NCI-H748 treated with DMSO at 0.1 percent for 48 hours (cell line): ENCODE results near the gene UCMA.
"Not testable (repeated sequence)": the region's sequence is repeated elsewhere in the genome, so short reads cannot be mapped to it uniquely, and the experiment has no call there.

ENCODE experiments used
- DNase-seq: peaks from one replicate; lab custom pipeline; 2025; lab: John Stamatoyannopoulos, UW

The UCMA gene, protein sequence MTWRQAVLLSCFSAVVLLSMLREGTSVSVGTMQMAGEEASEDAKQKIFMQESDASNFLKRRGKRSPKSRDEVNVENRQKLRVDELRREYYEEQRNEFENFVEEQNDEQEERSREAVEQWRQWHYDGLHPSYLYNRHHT

DNA sequence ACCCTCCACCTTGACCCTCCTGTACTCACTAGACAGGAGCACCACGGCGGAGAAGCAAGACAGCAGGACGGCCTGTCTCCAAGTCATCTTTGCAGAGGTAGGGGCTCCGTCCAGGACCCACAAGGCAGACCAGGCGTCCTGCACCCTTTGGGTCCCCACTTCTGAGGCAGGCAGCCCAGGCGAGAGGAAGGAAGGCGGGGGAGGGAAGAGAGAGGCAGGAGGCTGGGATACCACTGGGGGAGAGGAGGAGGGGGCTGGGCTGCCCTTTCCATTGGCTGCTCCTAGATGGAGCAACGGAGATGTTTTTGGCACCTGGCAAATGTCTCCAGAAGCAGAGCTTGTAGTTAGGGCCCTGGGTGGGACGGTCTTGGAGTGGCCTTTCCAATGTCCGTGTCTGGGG is at the start of gene UCMA:
UCMA (minus strand) TSS at position 203 of the 400 bp plus-strand sequence; CDS start at position 87, 116 bp downstream.
- no peak for DNase-seq

DNA sequence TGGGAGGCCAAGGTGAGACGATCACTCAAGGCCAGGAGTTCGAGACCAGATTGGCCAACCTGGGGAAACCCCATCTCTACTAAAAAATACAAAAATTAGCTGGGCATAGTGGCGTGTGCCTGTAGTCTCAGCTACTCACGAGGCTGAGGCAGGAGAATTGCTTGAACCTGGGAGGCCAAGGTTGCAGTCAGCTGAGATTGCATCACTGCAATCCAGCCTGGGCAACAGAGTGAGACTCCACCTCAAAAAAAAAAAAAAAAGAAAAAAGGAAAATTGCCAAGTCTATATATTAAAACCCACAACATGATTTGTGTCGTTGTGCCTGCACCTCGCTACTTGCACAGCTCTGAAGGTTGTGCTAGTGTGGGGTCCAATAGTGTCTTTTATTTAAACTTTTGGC is 48.2 kb upstream of the UCMA start:
- DNase-seq: not testable (repeated sequence)

DNA sequence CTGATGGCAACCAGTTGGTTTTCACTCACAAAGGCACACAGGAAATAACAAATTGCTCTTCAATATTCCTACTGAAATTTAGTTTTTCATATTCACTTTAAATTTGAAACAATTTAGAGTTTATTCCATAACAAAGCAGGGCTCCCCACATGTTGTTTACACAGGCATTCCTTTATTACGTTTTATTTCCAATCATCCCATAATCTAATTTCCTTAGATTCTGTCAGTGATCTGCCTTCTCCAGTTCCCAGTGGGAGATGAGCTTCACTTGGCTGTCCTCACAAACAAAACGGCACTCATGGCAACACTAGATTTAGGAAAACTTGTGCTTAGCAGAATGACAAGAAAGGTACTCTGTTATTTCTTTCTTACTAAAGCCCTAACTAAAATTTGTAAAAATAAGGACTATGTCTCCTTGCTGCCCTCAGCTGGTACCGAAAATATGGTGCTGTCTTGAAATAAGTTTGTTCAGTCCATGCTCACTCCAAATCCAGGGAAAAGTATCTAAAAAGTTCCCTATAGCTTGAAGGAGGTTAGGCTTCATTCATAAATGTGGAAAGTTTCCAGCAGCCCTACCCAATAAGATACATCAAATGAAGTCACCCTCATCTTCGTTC is 42.7 kb upstream of the UCMA start:
- DNase-seq: no peak

DNA sequence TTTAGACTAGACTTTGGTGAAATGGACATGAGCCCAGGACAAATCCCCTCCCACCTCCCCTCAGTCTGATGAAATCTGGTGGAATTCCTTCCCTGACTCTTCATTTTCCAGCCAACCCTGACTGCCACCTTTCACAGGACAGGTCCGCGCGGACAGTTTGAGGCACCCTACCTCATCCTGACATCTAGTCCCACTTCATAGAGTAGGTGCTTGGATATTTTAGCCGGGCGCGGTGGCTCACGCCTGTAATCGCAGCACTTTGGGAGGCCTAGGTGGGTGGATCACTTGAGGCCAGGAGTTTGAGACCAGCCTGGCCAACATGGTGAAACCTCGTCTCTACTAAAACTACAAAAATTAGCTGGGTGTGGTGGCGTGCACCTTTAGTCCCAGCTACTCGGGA is 42.0 kb upstream of the UCMA start:
- not testable (repeated sequence) for DNase-seq

DNA sequence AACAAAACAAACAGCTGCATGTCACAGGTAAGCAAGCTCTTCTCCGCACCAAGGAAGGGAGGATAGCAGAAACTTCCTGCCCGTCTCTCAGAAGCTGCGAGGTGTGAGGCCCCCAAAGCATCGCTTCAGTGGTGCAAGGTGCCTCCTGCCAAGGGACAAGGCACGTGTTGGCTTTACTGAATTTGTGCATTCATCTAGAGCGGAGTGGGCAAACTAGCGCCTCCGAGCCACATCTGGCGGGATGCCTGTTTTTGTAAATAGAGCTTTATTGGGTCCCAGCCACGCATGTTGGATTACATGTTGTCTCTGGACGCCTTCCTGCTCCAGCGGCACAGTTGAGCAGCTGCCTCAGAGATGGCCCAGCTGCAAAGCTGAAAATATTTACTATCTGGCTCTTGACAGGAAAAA is 38.0 kb upstream of the UCMA start:
- DNase-seq: no peak

DNA sequence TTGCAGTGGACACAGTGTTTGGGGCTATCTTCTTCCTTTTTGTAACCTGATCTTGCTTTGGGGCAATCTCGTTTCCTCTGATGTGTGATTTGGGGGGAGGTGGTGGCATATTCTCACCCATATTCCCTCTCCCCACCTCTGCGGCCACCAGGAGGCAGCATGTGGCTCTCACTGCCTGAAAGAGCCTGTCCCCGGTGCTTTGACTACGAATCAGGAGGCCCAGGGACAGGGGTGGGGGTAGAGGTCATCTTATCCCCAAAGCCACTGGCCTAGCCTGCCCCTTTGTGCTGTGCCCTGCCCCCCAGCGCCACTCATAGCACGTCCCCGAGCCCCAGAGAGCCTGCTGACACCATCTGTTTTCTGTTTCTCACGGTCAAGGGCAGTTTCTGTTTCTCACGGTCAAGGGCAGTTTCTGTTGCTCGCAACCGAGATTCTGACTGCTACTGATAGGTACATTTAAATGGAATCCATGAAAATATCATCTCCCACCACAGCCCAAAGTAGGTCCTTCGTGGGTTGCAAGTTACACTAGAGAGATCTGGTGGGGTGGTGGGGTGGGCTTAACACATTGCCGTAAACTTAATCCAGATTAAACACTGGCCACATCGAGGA is 37.5 kb upstream of the UCMA start:
- DNase-seq: no peak

DNA sequence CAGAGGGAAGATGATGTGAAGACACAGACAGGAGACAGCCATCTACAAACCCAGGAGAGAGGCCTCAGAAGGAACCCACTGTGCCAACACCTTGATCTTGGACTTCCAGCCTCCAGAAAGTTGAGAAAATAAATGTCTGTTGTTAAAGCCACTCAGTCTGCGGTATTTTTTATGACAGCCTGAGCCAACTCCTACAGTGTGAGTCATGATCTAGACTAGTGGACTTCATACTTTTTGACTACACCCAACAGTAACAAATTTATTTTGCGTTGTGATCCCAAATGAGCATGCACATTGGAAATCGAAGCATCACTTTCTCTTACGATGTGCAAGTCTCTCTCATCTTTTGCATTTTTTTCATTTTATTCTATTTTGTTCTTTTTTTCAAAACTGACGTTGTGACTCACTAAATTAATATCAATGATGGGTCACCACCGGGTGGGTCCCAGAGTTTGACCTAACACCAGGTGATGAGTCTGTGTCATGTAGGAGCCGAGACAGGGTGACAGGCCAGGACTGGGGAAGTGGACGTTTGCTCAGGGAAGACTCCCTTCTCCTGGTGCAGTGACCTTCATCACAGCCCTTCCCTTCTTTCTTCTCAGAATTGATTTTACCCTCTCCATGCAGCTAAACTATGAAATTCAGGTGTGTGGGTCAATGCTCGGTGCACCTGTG is 36.8 kb upstream of the UCMA start:
- no peak for DNase-seq

DNA sequence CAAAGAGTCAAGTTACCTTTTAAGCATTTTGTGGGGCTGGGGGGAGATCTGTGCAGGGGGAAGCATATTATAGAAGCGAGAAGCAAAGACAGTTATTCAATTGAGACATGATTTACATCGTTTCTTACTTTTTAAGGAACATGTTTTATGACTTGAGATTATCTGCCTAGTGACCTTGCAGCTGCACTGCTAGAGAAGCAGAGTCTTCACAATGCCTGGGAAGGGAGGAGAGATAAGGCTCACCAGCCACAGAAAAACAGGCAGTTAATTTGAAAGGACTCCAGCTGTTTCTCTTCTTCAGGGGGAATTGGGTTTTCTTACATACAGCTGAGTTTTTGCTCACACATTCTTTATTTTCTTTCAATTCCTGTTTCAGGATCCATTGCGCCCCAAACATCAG is 34.7 kb upstream of the UCMA start:
- DNase-seq: no peak

DNA sequence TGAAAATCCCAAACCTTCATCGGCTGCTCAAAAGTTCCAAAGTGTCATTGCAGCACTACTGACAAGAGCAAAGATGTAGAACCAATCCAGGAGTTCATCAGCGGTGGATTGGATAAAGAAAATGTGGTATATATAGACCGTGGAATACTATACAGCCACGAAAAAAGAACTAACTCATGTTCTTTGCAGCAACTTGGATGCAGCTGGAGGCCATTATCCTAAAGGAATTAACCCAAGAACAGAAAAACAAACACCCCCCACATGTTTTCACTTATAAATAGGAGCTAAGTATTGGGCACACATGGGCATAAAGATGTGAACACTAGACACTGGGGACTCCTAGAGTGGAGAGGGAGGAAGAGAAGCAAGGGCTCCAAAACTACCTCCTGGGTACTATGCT is 34.1 kb upstream of the UCMA start:
- no peak for DNase-seq

DNA sequence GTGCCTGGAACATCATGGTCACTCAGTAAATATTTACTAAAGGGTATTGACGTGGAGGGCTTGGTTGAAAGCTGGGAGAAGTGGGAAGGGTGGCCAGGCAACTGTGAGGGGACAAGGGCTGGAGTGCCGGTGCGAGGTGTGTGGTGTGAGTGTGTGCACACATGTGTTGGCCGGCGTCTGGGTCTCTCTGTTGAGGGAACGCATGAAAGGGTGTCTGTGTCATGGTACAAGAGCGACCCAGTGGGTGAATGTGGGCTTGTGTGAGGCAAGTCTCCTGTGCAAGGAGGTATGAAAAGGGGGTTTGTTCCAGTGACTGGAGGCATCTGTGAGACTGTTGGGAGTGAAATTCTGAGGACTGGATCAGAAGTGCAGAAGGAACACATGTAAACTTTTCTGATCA is 29.4 kb upstream of the UCMA start:
- DNase-seq: no peak

DNA sequence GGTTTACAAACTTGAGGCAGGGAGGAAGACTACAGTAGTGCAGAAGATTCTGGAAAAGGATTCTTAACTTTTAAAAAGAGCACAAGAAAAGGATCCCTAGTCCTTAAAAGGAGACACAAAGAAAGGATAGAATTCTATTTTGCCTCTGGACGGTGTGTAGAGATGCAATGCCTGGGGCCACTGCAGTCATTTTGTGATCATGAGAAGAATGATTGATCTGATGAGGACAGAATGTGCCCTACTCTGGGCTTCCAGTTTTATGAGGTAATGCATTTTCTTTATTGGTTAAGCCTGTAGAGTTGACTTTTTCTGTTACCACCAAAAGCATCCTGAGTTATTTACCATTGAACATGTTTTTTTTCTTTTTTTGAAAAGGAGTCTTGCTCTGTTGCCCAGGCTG is 28.3 kb upstream of the UCMA start:
- no peak for DNase-seq

DNA sequence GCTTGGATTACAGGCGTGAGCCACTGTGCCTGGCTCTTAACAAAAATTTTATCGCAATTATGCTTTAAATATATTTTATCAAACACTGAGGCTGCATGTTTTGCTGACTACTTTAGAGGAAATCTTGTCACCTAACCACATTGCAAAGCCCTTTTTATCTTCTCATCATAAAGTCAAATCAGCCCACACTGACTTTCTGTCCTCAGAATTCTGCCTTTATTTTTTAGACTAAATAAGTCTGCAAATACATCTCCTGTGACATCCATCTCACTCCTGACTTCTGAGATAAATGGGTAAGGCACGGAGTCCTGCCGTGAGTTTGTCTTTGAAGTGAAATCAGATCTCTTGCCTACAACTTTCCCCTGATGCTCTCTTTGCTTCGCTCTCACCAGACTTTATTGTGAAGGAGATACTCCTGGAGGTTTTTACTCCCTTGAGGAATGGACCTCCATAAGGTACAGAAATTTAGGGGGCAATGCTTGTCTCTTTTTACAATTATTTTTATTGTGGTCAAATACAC is 23.5 kb upstream of the UCMA start:
- no peak for DNase-seq

DNA sequence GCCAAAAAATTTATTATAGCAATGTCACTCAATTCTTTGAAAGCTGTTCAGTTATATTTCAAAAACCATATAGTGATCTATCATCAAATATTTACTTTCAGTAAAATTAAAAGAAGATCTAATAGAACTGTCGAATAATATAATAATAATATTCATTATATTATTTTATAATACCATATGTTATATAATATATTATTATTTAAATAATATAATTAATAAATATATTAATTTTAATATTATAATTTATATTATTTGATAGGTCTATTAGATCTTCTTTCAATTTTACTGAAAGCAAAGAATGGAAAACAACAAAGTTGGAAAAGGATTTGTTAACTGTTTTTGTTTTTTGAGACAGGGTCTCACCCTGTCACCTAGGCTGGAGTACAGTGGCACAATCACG is 22.5 kb upstream of the UCMA start:
- DNase-seq: no peak

DNA sequence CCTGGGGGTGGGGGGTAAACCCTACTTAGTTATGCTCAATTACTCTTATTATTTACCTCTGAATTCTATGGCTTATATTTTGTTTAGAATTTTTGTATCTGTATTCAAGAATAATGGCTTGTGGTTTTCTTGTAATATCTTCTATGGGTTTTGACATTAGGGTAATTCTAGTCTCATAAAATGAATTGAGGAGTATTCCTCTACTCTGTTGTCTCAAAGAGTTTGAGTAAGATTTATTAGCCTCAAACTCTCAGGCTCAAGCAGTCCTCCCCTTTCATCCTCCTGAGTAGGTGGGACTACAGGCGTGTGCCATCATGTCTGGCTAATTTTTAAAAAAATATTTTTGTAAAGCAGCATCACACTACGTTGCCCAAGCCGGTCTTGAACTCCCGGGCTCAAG is 19.6 kb upstream of the UCMA start:
- DNase-seq: no peak

DNA sequence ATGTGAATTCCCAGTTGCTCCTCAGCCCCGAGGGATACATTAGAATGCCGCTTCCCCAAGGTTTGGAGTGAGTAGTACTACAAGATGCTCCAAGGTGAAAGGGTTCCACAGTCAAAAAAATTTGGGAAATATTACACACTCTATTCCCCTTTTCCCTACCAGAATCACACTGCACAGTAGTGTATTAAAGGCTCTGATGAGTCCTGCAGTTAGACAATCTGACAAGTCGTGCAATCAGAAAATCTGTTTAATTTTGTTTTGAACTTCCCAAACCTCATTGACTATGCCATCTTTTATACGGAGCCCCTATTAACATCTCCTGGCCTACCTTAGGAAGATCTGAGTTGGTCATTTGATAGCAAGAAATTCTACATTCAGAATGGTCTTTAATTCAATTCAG is 13.6 kb upstream of the UCMA start:
- DNase-seq: no peak

DNA sequence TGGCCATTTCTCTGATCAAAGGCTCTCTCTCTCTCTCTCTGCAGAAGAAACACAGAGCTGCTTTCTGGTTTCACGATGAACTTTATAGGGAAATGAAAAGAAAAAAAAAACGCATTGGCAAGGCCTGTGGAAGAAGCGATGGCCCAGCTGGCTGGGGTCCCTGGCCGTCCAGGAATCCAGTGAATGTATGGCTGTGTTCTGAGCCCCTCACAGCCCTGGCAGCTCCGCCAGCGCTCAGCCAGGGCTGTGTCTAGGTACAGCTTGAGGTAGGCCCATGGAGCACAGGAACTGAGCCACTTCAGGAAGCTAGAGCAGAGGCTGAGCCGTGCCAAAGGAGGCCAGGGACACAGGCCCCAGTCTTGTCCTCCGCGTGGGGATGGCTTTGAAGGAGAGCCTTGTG is 13.1 kb upstream of the UCMA start:
- no peak for DNase-seq

DNA sequence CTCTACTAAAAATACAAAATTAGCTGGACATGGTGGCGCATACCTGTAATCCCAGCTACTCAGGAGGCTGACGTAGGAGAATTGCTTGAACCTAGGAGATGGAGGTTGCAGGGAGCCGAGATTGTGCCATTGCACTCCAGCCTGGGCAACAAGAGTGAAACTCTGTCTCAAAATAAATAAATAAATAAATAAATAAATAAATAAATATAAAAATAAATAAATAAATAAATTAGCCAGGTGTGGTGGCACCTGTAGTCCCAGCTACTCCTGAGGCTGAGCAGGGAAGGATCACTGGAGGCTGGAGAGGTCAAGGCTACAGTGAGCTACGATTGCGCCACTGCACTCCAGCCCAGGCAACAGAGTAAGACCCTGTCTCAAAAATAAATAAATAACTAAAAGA is 8.1 kb upstream of the UCMA start:
- DNase-seq: not testable (repeated sequence)

DNA sequence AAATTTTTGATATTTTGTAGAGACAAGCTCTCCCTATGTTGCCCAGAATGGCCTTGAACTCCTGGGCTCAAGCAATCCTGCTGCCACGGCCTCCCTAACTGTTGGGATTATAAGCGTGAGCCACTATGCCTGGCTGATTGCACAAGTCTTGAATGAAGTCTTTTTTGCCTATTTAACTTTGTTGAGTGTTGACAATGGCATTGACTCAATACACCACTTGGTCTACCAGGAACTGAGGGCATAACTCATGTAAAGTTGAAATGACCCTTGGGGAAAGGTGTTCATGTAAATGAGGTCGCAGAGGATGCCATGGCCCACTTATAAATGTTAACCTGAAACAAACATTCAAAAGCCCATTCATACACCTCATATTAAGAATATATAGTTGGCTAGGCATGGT is 7.4 kb upstream of the UCMA start:
- no peak for DNase-seq

DNA sequence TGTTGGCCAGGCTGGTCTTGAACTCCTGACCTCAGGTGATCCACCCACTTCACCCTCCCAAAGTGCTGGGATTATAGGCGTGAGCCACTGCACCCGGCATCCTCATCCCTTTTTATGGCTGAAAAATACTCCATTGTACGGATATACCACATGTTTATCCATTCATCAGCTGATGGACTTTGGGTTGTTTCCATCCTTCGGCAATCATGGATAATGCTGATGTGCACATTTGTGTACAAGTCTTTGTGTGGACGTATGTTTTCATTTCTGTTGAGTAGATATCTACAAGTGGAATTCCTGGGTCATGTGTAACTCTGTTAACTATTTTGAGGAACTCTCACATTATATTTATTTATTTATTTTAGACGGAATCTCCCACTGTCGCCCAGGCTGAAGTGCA is 5.7 kb upstream of the UCMA start:
- DNase-seq: no peak

DNA sequence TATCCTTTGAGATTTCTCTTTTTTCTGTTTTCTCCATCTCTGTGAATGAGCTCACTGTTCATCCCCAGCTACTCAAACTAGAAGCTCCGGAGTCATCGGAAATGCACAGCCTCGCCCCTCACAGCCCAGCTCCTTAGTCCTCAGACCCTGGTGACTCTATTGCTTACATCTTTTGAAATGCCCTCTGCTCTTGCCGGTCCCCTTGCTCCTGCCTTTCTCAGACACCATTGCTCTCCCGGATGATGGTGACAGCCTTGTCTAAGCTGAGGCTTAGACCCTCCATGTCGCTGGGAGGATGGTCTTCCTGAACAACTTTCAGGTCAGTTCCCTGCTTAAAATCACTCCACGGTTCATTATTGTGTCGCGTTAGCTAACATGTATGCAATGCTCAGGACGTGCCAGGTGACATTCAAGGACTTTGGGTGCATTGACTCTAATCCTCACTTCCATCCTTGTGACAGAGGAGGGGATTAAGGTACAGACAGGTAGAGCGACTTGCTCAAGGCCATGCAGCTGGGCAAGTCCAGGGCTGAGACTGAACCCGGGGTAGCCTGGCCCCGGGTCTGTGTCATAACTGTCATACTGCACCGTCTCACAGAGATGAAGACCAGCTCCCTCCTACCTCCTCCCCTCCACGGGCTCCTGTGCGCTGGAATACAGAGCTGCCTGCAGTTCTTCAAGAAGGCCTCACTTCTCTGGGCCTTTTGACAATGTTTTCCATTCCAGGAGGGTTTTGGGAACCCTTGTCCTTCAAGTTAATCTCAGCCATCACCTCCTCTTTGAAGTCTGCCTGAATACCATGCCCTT is 4.3 kb upstream of the UCMA start:
- DNase-seq: no peak

DNA sequence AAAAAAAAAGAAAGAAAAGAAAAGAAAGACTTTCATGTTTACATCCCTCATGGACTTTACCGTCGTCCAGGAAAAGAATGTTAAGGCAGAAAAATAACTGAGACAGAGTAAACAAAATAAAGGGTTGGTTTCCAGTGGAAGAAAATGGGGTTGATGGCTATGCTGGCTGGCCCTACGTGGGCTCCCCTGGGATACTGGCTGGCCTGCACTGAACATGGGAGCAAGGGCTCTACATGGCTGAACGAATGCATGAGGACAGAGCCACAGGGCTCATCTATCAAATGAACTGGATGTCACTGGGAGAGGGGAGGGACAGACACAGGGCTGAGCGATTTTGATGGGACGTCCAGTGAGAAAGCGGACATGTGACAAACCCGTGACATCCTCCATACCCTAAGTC is 2.5 kb upstream of the UCMA start:
- DNase-seq: no peak

DNA sequence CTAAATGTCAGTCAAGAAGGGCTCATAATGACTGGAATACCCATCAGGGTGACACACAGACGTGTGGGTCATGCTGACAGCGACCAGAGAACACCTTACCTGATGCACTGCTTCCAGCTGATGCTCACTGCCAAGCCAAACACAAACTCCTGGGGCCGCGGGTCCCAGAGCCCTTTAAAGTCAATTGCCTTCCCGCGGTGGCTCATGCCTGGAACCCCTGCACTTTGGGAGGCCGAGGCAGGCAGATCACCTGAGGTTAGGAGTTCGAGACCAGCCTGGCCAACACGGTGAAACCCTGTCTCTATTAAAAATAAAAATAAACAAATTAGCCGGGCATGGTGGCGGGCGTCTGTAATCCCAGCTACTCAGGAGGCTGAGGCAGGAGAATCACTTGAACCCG is 562 bp upstream of the UCMA start:
- not testable (repeated sequence) for DNase-seq
